Upper lobe of right lung (tissue), 1 donor: ENCODE results near the gene SHROOM3. TPM values are rescaled to one million over a fixed set of nuclear protein-coding genes. Genes with fewer than 3 reads are reported as not detected.

Experiments used
- ATAC-seq: fragments of 200-7000 bp; cut with Tn5 transposase; one replicate; pipeline ENCODE4 v1.9.1; 2020; ENCODE audit warnings: mild to moderate bottlenecking, moderate library complexity
- DNase-seq: peaks from one replicate; pipeline ENCODE4 v3.0.0-alpha.2; 2020
- H3K27ac ChIP-seq: fragments of 200-600 bp; one replicate; pipeline ENCODE4 v1.8.0; 2022
- H3K27me3 ChIP-seq: fragments of 200-600 bp; one replicate; pipeline ENCODE4 v1.8.0; 2022; ENCODE audit warnings: mild to moderate bottlenecking
- H3K36me3 ChIP-seq: fragments of 200-600 bp; one replicate; pipeline ENCODE4 v1.8.0; 2022
- H3K4me1 ChIP-seq: fragments of 200-600 bp; one replicate; pipeline ENCODE4 v1.8.0; 2022
- H3K4me3 ChIP-seq: fragments of 200-600 bp; one replicate; pipeline ENCODE4 v1.8.0; 2022; ENCODE audit warnings: mild to moderate bottlenecking
- H3K9me3 ChIP-seq: fragments of 200-600 bp; one replicate; pipeline ENCODE4 v1.8.0; 2022
- CTCF ChIP-seq: fragments of 200-600 bp; IDR thresholded peaks from one replicate; pipeline ENCODE4 v1.8.0; 2022; ENCODE audit warnings: antibody characterized with exemption
- intact Hi-C: fragments of 100-400 bp; cut with DNase I; formaldehyde crosslinking; loops from one replicate; pipeline ENCODE4 v1.11.0; 2022
- total RNA-seq: library from RNA; stranded (reverse); fragmentation: NEBNext Ultra II Directional; extraction: Animal tissue kit (Norgen Biotek cat#: 25700); gene quantifications from one replicate; pipeline ENCODE4 v1.2.1, GENCODE V29; 2021
- donor health status: DM: no; HTN: yes; CAD: no; lungs with severe emphysema.

Gene SHROOM3
- total RNA-seq, 1 donor from 2014 or later = 73.3 TPM

- Histone ChIP-seq H3K9me3 (no peaks in the 10 kb centered on the region), H3K27ac (no peak overlapping the region), H3K27me3 (no peaks in the 10 kb centered on the region), H3K4me1 (peaks cover 15% of the 10 kb centered on the region), H3K4me3 (no peak overlapping the region), H3K36me3 (no peaks in the 10 kb centered on the region)
- DNase-seq (no peak), ATAC-seq (no peak)
- intact Hi-C loops = no loop called here
- TF ChIP-seq CTCF = no peak
These were observed 157.4 kb downstream of the SHROOM3 start for GRCh38 chr4:76592460-76592859.

DNA sequence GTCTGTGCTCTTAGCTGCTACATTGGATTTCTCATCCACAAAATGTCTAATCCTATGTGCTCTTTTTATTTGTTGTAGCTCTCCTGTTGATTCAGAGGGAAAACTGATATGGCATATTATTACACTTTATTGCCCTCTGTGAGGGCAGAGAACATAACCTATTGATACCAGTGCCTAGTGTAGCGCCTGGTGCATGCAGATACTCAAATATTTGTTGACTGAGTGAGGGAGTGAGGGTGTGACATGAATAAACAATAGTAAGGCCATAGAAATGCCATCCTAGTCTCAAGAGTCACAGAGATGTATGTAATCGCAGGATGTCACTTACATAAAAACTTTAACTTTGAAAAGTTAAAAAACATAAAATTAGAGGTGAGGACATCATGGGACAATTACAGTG lies 159.1 kb downstream of the SHROOM3 start:
- peaks cover 15% of the 10 kb centered on the region for H3K4me1 ChIP-seq
- intact Hi-C loops = no loop called here
- no peaks in the 10 kb centered on the region for H3K9me3 ChIP-seq
- DNase-seq (no peak), ATAC-seq (no peak)
- no peak overlapping the region for H3K4me3 ChIP-seq
- TF ChIP-seq CTCF = no peak
- no peaks in the 10 kb centered on the region for H3K27me3 ChIP-seq
- no peaks in the 10 kb centered on the region for H3K36me3 ChIP-seq
- no peak overlapping the region for H3K27ac ChIP-seq

DNA sequence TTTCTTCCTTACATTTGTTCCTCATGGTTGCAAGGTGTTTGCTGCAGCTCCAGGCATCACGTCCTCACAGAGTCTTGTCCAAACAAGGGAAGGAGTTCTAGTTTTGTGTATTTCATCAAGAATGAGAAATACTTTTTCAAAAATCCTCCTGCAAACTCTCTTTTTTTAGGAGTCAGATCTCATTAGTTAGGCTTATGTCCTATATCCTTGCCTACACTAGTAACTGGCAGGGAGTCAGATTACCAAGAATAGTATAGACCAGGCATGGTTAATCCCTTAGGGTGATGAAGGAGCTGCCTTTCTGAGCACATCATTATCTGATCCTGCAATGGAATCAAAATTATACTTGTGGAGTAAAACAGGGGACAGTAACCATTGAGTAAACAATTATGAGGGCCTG lies 160.4 kb downstream of the SHROOM3 start:
- H3K9me3 ChIP-seq = no peaks in the 10 kb centered on the region
- no peak for ATAC-seq
- no peak for DNase-seq
- no peak overlapping the region for H3K27ac ChIP-seq
- intact Hi-C loops = no loop called here
- H3K36me3 ChIP-seq = no peaks in the 10 kb centered on the region
- H3K27me3 ChIP-seq = no peaks in the 10 kb centered on the region
- no peak overlapping the region for H3K4me3 ChIP-seq
- peaks cover 10% of the 10 kb centered on the region for H3K4me1 ChIP-seq
- TF ChIP-seq CTCF = no peak

DNA sequence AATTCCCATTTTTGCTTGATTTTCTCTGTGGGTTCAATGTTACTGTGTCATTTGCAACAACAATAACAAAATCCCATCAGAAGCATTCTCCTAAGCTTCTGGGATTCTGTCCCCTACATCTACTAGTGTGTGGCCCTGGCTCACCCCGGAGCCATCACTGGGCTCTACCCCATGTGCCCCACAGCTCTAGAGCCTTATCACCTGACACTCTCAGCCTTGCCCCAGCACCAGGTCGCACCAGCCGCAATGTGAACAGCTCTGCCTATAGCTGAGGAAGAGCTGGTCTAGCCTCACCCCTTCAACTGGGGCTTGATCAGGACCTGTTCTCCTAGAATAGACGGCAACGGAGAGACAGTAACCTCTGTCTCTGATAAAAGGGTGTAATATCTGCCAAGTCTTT lies 161.7 kb downstream of the SHROOM3 start:
- DNase-seq (no peak), ATAC-seq (peak; percentile 8)
- Histone ChIP-seq H3K9me3 (no peaks in the 10 kb centered on the region), H3K27me3 (no peaks in the 10 kb centered on the region), H3K36me3 (no peaks in the 10 kb centered on the region), H3K4me1 (peaks cover 5% of the 10 kb centered on the region), H3K27ac (peak overlapping the region; percentile 31), H3K4me3 (no peak overlapping the region)
- intact Hi-C loops = no loop called here
- TF ChIP-seq CTCF = no peak

DNA sequence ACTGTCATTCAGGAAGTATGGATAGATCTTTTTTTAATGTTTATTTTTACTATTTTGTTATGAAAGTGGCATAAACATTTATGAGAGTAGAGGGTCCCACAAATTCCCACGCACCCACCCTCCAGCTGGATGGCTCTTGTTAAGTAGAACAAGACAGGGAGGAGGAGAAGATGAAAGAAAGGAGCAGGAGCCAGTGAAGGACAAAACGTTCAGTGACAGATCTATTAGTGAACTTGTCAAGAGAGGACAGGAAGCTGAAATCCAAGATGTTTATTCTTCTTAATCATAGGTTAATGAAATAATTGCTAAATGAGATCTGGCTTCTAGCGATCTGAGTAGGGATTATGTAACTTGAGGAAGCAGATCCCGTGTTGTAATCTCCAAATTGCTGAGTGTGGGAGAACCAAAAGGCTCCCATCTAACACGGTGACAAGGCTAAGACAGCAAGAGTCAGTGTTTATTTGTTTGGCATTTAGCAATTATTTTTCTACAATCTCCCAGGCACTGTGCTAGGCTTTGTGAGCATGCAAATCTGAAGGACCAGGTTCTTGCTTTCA lies 162.5 kb downstream of the SHROOM3 start:
- Histone ChIP-seq H3K27ac (peak overlapping the region; percentile 31), H3K27me3 (no peaks in the 10 kb centered on the region), H3K4me3 (no peak overlapping the region), H3K9me3 (no peaks in the 10 kb centered on the region), H3K36me3 (no peaks in the 10 kb centered on the region), H3K4me1 (peaks cover 11% of the 10 kb centered on the region)
- ATAC-seq (peak; percentile 64), DNase-seq (no peak)
- no peak for TF ChIP-seq CTCF
- intact Hi-C loops = no loop called here

DNA sequence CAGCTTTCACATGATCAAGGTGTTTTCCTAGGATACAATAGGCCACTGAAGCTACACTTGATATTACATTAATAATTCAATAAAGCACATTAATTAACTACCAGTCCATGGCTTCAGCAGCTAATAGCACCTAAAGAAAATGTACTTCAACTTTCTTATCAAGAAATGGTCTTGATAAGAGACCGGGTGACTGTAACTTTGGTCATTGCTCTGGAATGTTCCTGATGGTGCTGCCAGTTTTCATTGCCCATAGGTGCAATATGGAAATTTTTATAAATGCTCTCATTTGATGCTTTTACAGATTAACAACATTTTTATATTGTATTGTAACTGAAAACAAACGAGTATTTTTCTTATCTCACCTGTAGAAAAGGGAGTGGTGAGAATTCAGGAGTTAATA lies 165.4 kb downstream of the SHROOM3 start:
- no peak overlapping the region for H3K4me3 ChIP-seq
- H3K27me3 ChIP-seq = no peaks in the 10 kb centered on the region
- intact Hi-C loops = no loop called here
- DNase-seq = no peak
- ATAC-seq = peak; percentile 59
- no peak for TF ChIP-seq CTCF
- no peak overlapping the region for H3K27ac ChIP-seq
- peaks cover 11% of the 10 kb centered on the region for H3K4me1 ChIP-seq
- no peaks in the 10 kb centered on the region for H3K36me3 ChIP-seq
- no peaks in the 10 kb centered on the region for H3K9me3 ChIP-seq
